ENCODE data around the gene ENDOV.

Gene ENDOV

GRCh38 chr17:80471922-80472321 is 57.0 kb downstream of the ENDOV start:
- H3K4me3 ChIP-seq (replicated peaks; ENCODE audit: low read depth, low read length): no peak overlapping the region
- DNase-seq (ENCODE audit: extremely low read depth, low read depth): no peak
- TF ChIP-seq, protein P1, sequence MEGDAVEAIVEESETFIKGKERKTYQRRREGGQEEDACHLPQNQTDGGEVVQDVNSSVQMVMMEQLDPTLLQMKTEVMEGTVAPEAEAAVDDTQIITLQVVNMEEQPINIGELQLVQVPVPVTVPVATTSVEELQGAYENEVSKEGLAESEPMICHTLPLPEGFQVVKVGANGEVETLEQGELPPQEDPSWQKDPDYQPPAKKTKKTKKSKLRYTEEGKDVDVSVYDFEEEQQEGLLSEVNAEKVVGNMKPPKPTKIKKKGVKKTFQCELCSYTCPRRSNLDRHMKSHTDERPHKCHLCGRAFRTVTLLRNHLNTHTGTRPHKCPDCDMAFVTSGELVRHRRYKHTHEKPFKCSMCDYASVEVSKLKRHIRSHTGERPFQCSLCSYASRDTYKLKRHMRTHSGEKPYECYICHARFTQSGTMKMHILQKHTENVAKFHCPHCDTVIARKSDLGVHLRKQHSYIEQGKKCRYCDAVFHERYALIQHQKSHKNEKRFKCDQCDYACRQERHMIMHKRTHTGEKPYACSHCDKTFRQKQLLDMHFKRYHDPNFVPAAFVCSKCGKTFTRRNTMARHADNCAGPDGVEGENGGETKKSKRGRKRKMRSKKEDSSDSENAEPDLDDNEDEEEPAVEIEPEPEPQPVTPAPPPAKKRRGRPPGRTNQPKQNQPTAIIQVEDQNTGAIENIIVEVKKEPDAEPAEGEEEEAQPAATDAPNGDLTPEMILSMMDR (IDR thresholded peaks at IDR 0.05; ENCODE audit: low read depth, low read length, missing control alignments): no peak

DNA sequence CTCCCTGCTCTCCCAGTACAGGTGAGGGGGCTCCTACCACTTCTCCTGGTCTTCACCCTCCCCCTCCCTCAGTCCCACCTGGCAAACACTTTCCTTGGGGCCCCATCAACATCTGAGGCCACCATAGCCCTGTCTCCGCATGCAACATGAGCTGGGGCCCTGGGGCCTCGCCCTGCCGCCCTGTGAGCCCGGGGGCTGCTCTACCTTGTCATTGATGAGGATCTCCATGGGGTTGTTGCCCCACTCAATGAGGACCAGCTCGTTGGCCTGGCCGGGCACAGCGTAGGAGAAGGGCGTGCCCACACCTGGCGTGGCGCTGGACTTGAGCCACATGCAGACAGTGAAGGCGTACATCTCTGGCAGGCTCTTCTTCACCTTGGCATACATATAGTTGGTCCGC is 58.0 kb downstream of the ENDOV start:
- DNase-seq (ENCODE audit: extremely low read depth, low read depth): no peak
- TF ChIP-seq, protein P1 (IDR thresholded peaks at IDR 0.05; ENCODE audit: low read depth, low read length, missing control alignments): no peak
- no peak overlapping the region for H3K4me3 ChIP-seq (replicated peaks; ENCODE audit: low read depth, low read length)

- H3K4me3 ChIP-seq (replicated peaks; ENCODE audit: low read depth, low read length): no peak overlapping the region
- DNase-seq (ENCODE audit: extremely low read depth, low read depth): no peak
- TF ChIP-seq, protein P1 (IDR thresholded peaks at IDR 0.05; ENCODE audit: low read depth, low read length, missing control alignments): no peak
These were observed 58.7 kb downstream of the ENDOV start for GRCh38 chr17:80473701-80474100.

- peak; percentile 26 for DNase-seq (ENCODE audit: extremely low read depth, low read depth)
- TF ChIP-seq, protein P1 (IDR thresholded peaks at IDR 0.05; ENCODE audit: low read depth, low read length, missing control alignments): peak; percentile 17
- H3K4me3 ChIP-seq (replicated peaks; ENCODE audit: low read depth, low read length): no peak overlapping the region
These were observed 59.4 kb downstream of the ENDOV start for GRCh38 chr17:80474231-80474960.

DNA sequence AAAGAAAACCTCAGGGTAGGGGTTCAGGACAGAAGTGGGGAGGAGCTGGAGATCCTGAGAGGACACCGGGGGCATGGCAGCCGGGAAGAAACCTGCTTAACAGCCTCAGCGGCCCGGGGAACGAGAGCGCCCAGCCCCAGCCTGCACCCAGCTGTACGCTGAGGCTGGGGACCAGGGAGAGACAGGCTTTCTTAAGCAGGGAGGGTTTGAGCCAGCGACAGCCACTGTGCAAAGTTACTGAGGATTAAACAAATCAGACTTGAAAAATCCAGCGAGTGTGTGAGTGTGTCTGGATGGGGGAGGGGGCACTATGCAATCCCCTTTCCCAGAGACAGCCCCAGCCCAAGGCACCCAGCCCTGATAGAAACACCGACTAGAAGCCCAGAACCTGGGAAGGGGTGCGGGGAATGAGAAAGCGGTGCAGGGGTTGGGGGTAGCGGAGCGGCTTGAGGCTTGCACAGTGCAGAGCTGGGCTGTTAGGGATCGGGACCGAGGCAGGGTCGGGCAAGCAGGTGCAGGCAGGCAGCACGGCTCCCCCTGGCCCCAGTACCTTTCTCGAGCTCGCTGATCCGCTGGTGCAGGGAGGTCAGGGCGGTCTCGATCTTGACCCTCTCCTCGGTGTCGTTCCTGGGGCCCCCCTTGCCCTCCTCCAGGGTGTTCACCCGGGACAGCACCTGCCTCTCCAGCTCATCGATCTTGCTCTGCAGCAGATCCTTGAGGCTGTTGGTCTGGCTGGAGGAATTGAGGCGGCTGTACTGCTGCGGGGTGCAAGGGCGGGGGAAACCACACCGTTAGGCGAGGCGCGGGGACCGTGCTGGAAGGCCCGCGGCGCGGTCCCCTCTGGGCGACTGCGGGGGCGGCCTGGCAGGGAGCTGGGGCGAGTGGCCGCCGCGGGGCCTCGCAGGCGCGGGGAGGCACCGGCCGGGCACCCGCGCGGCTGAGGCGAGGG is 60.3 kb downstream of the ENDOV start:
- DNase-seq (ENCODE audit: extremely low read depth, low read depth): no peak
- TF ChIP-seq, protein P1 (IDR thresholded peaks at IDR 0.05; ENCODE audit: low read depth, low read length, missing control alignments): no peak
- H3K4me3 ChIP-seq (replicated peaks; ENCODE audit: low read depth, low read length): 0 out of 2 replicates have a peak overlapping the region, but pooled peaks have one; percentile 4

DNA sequence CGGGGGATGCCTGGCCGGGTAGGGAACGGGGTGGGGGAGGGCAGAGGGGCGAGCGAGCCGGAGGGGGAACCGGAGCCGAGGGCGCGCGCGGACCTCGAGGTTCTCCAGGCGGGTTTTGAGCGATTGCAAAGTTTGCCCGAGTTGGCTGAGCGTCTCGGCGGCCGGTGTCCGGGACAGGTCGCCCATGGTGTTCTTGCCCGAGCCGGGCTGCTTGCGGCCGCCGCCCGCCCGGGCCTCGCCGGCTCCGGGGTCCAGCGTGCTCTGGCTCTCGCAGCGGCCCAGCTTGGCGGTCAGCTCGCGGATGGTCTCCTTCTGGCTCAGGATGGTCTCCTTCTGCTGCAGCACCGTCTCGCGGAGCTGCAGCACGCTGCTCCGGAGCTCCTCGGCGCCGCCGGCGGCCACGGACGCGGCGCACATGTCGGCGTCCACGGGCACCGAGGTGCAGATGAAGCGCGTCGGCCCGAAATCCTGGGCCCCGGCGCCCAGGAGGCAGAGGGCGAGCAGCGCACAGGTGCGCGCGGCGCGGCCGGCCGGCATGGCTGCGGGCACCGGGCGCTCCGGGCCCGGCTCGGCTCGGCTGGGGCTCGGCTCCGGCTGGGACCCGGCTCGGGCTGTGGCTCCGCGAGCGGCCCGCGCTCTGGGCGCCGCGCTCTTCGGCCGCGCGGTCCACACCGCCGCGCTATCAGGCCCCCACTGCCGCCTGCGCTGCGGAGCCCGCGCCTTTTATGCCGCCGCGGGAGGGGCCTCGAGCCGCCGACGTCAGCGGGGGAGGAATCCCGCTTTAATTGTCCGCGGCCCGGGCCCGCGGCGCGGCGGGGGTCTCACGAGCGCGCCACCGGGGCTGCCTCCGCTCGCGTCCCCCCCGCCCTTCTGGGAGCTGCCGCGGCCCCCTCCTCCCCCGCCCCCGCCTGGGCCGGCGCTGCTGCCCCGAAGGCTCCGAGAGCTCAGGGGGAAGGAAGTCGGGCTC is 61.2 kb downstream of the ENDOV start, which contains the start of gene NPTX1:
Gene NPTX1 (minus strand): TSS at position 698 of the 967 bp plus-strand sequence. CDS start 161 bp downstream, at position 537.
- H3K4me3 ChIP-seq (replicated peaks; ENCODE audit: low read depth, low read length): 0 out of 2 replicates have a peak within 1 kb of the TSS, but pooled peaks have one; percentile 12
- no peak for DNase-seq (ENCODE audit: extremely low read depth, low read depth)
- TF ChIP-seq, protein P1 (IDR thresholded peaks at IDR 0.05; ENCODE audit: low read depth, low read length, missing control alignments): no peak

Measured in HFF-Myc (cell line).